ACHN (cell line): ENCODE data around the gene APC.
"Not testable (repeated sequence)": the region's sequence is repeated elsewhere in the genome, so short reads cannot be mapped to it uniquely, and the experiment has no call there.

Source experiments
- DNase-seq: peaks from one replicate; pipeline ENCODE4 v3.0.0-alpha.2; 2015
- in situ Hi-C: cut with HindIII; loops from 2 replicates; pipeline ENCODE4 v1.10.0; 2017; ENCODE audit warnings: low sequenced_read_pairs, low pct_ligation_motif_present, low pct_unique_long_range_greater_than_20kb

Gene APC

DNA sequence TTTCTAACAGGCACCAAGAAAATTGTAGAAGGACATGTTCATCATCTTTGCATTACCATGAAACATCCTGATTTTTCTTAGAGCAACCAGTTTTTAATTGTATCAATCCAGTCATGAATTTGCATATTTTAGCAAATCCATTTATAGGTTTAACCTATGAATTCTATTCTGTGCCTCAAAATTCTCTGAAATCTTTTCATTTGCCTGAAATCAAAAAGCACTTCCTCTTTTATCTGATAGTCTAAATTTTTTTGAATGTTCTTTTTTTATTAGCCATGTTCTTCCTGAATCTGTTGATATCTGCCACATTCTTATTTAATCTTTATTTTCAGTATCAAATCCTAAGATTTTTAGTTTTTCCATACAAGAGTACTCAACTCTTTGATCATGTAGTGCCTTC lies 86.5 kb downstream of the APC start:
- in situ Hi-C loops = no loop called here
- no peak for DNase-seq

GRCh38 chr5:112830378-112830777 lies 92.7 kb downstream of the APC start:
- no peak for DNase-seq
- in situ Hi-C loops = no loop called here

DNA sequence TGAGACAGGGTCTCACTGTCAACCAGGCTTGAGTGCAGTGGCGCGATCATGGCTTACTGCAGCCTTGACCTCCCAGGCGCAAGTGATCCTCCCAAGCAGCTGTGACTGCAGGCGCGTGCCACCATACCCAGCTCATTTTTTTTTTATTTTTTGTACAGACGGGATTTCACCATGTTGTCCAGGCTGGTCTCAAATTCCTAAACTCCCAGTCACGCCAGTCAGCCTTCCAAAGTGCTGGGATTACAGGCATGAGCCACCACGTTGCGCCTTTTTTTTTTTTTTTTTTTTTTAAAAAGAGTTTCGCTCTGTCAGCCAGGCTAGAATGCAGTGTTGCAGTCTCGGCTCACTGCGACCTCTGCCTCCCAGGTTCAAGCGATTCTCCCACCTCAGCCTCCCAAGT lies 96.3 kb downstream of the APC start:
- DNase-seq = no peak
- in situ Hi-C loops = no loop called here

DNA sequence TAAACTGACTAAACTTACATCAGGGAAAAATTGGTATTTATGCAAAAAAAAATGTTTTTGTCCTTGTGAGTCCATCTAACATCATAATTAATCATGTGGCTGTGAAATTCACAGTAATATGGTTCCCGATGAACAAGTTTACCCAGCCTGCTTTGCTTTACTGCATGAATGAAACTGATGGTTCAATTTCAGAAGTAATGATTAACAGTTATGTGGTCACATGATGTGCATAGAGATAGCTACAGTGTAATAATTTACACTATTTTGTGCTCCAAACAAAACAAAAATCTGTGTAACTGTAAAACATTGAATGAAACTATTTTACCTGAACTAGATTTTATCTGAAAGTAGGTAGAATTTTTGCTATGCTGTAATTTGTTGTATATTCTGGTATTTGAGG lies 106.8 kb downstream of the APC start:
- in situ Hi-C loops = no loop called here
- no peak for DNase-seq

DNA sequence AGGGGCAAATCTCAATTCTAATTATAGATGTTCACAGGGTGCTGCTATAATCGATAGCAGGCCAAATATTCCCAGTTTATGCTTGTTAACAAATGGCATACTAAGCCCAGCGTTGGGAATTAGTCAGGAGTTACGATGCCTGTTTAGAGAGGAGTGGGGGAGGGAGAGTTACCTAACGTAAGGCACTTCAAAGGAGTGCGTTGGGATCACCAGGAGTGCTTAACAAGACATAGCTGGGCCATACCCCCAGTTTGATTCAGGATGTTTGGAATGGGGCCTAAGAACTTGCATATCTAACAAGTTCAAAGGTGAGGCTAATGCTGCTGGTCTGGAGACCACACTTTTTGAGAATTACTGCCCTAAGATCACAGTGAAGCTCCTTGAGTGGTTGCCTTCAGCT lies 108.9 kb downstream of the APC start:
- no peak for DNase-seq
- in situ Hi-C loops = no loop called here

GRCh38 chr5:112847306-112847705 lies 109.6 kb downstream of the APC start:
- DNase-seq = no peak
- in situ Hi-C loops = no loop called here

DNA sequence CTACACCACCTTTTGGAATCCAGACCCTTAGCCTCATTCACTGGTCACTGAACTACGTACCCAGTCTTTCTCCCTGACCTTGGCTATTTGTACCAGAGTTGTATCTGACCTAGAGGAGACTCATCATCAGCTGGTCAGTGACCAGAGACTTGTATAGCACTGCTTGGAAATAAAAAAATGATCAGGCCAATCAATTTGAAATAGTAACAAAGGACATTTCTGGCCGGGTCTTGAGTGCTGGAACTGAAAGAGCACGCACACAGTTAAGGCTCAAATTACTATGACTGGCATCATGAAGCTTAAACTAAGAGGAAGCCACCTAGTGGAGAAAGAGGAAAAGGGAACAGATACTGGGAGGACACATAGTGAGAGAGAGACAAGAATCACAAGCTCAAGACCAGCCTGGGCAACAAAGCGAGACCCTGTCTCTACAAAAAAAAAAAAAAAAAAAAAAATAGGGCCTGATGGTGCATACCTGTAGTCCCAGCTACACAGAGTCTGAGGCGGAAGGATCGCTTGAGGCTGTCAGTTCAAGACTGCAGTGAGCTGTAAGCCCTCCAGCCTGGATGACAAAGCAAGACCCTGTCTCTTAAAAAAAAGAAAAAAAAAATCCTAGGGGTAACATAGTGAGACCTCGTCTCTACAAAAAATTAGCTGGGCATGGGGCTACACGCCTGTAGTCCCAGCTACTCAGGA lies 110.6 kb downstream of the APC start:
- DNase-seq = peak; percentile 72
- in situ Hi-C loops = no loop called here

- DNase-seq = no peak
- in situ Hi-C loops = no loop called here
Observed at GRCh38 chr5:112849912-112850311, 112.2 kb downstream of the APC start.

GRCh38 chr5:112854651-112855050 lies 117.0 kb downstream of the APC start:
- DNase-seq = no peak
- in situ Hi-C loops = no loop called here

GRCh38 chr5:112857866-112858265 lies 120.2 kb downstream of the APC start:
- no peak for DNase-seq
- in situ Hi-C loops = no loop called here

- in situ Hi-C loops, DNase-seq: not testable (repeated sequence)
Observed at GRCh38 chr5:112860571-112860928, 122.9 kb downstream of the APC start.

- in situ Hi-C loops = no loop called here
- peak; percentile 97 for DNase-seq
Observed at GRCh38 chr5:112860929-112861637, 123.4 kb downstream of the APC start, which contains the start of gene SRP19. SRP19 (plus strand) TSS chr5:112861287; CDS start chr5:112861377, 90 bp downstream.

DNA sequence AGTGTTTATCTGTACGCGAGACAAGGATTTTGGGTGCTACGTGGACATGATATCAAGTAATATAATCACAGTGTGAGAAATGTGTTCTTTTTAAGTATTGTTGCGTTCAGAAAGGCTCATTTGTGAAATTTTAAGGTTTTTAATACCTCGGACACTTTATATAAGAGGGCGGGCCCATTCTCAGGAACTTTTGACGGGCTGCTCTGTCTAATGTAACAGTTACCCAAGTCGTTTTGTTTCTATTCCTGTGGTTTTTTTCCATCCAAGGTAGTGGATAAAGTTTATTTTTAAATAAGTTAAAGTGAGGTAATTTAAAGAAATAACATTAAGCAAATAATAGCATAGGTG lies 123.9 kb downstream of the APC start:
- in situ Hi-C loops = no loop called here
- DNase-seq = no peak

DNA sequence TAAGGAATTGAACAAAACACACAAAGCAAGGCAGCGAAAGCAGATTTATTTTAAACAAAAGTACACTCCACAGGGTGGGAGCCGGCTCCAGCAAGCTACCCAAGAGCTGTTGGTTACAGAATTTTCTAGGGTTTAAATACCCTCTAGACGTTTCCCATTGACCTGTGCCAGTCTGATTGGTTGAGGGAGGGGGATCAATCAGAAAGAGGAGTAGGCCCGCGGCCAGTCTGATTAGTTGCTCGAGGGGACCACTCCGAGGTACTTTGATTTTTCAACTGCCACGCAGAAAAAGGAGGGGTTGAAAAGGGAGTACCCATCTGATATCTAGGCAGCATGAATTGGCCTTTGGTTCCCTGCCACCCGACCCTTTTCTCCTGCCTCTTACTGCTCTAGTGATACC lies 124.4 kb downstream of the APC start:
- in situ Hi-C loops = no loop called here
- DNase-seq = no peak

DNA sequence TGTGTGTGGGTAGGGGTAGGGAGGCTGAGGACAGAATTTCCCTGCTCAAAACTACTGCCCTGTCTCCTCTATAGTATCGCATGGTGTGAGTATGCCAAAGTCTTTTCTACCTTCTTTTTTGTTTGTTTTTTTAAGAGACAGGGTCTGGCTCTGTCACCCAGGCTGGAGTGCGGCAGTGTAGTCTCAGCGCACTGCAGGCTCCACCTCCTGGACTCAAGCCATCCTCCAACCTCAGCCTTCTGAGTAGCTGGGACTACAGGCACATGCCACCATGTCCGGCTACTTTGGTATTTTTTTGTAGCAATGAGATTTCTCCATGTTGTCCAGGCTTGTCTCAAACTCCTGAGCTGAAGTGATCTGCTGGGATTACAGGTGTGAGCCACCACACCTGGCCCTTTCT lies 125.9 kb downstream of the APC start:
- in situ Hi-C loops = no loop called here

GRCh38 chr5:112865128-112865527 lies 127.4 kb downstream of the APC start:
- no peak for DNase-seq
- in situ Hi-C loops = no loop called here

More for the DNA sequence above, 125.9 kb downstream of the APC start:
- DNase-seq = no peak

DNA sequence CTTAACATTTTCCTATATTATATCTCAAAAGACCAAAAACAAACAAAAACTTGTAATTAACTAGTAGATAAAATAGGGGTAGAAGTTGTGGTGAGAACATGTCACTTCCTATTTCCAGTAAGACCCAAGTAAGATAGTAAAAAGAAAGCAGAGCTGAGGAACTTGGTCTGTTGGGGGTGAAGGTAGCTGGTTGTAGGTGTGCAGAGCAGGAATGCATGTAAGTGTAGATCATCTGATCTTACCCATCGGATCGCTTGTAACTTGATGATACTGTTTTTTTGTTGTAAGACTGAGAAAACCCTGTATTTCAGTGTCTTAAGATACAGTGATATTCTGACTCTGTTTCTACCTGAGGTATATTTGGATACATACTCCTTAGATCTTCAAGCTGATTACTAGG lies 129.1 kb downstream of the APC start:
- in situ Hi-C loops = no loop called here
- DNase-seq = no peak

- DNase-seq = no peak
- in situ Hi-C loops = no loop called here
Observed at GRCh38 chr5:112867411-112867810, 129.7 kb downstream of the APC start.

DNA sequence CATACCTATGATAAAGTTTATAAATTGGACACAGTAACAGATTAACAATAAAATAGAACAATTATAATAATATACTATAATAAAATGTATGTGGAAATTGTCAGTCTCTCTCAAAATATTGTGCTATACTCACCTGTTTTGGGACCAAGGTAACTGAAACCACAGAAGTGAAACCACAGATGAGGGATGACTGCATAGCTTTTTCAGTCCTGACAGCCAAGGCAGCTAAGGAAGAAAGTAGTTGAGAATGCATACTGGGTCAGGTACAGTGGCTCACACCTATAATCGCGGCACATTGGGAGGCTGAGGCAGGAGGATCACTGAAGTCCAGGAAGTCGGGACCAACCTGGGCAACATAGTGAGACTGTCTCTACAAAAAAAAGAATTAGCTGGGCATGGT lies 132.3 kb downstream of the APC start:
- in situ Hi-C loops = no loop called here
- DNase-seq = no peak

DNA sequence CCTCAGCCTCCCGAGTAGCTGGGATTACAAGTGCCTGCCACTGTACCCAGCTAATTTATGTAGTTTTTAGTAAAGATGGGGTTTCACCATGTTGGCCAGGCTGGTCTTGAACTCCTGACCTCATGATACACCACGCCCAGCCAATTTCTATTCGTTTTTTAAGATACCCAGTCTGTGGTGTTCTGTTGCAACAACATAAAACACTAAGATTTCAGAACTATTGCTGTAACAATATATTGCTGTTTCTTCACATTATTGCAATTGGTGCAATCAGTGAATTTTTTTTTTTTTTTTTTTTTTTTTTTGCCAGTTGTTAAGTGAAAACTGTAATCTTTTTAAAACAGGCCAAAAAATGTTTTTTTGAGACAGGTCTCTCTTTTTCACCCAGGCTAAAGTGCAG lies 133.3 kb downstream of the APC start:
- in situ Hi-C loops = no loop called here
- no peak for DNase-seq
